NB4 (cell line): Measurements from ENCODE around the gene SCGB2B2.

Experiments
- CTCF ChIP-seq: IDR thresholded peaks from one replicate; pipeline ENCODE4 v1.5.1; 2012; ENCODE audit warnings: low read depth, low read length
- POLR2A ChIP-seq: IDR thresholded peaks from 2 replicates; pipeline ENCODE4 v1.6.1; 2011; ENCODE audit warnings: mild to moderate bottlenecking; ENCODE audit not compliant: insufficient read length; ENCODE audit errors: extremely low read depth

- TF ChIP-seq CTCF (no peak), POLR2A (no peak)
Observed at GRCh38 chr19:34678421-34678820, 1.5 kb upstream of the SCGB2B2 start.
